ENCODE measurements around the gene UNC5B. TPM values are rescaled to one million over a fixed set of nuclear protein-coding genes. Genes with fewer than 3 reads are reported as not detected.

UNC5B gene
- total and polyA plus RNA-seq, 4 donors, result 2.9 to 13.0 (median 8.5) TPM

- ATAC-seq (ENCODE audit: low FRiP score) (no peak), DNase-seq (no peak)
- WGBS, 2 donors, result 91 to 92% methylated on average over 3 of the region's 3 CpGs
- Histone ChIP-seq H3K4me1 (ENCODE audit: control insufficient read depth in 1 of 2, insufficient read depth in 2 of 2, low read length in 2 of 2) (no peaks in the 10 kb centered on the region), H3K27me3 (ENCODE audit: control insufficient read depth in 1 of 2, insufficient read depth in 2 of 2, low read length in 1 of 2) (no peaks in the 10 kb centered on the region), H3K4me3 (ENCODE audit: low read length in 2 of 2) (no peak overlapping the region), H3K9me3 (ENCODE audit: control insufficient read depth, low read length) (no peaks in the 10 kb centered on the region), H3K27ac (ENCODE audit: low read depth in 1 of 2, low read length in 2 of 2) (no peak overlapping the region), H3K36me3 (ENCODE audit: control insufficient read depth in 1 of 2, insufficient read depth in 2 of 2, low read length in 1 of 2) (no peaks in the 10 kb centered on the region)
- intact Hi-C loops (cut with DNase I), result no loop called here
Observed at GRCh38 chr10:71250405-71250804, 38.0 kb downstream of the UNC5B start.

GRCh38 chr10:71250842-71251241, 38.5 kb downstream of the UNC5B start:
- WGBS, 2 donors, result 93 to 98% methylated on average over 1 of the region's 1 CpG
- DNase-seq (no peak), ATAC-seq (ENCODE audit: low FRiP score) (no peak)
- H3K27ac ChIP-seq (ENCODE audit: low read depth in 1 of 2, low read length in 2 of 2), result no peak overlapping the region
- H3K36me3 ChIP-seq (ENCODE audit: control insufficient read depth in 1 of 2, insufficient read depth in 2 of 2, low read length in 1 of 2), result no peaks in the 10 kb centered on the region
- H3K4me1 ChIP-seq (ENCODE audit: control insufficient read depth in 1 of 2, insufficient read depth in 2 of 2, low read length in 2 of 2), result no peaks in the 10 kb centered on the region
- H3K27me3 ChIP-seq (ENCODE audit: control insufficient read depth in 1 of 2, insufficient read depth in 2 of 2, low read length in 1 of 2), result no peaks in the 10 kb centered on the region
- H3K9me3 ChIP-seq (ENCODE audit: control insufficient read depth, low read length), result no peaks in the 10 kb centered on the region
- H3K4me3 ChIP-seq (ENCODE audit: low read length in 2 of 2), result no peak overlapping the region
- intact Hi-C loops (cut with DNase I), result no loop called here

GRCh38 chr10:71251319-71251718, 38.9 kb downstream of the UNC5B start:
- no peaks in the 10 kb centered on the region for H3K4me1 ChIP-seq (ENCODE audit: control insufficient read depth in 1 of 2, insufficient read depth in 2 of 2, low read length in 2 of 2)
- intact Hi-C loops (cut with DNase I), result no loop called here
- no peak overlapping the region for H3K27ac ChIP-seq (ENCODE audit: low read depth in 1 of 2, low read length in 2 of 2)
- no peaks in the 10 kb centered on the region for H3K36me3 ChIP-seq (ENCODE audit: control insufficient read depth in 1 of 2, insufficient read depth in 2 of 2, low read length in 1 of 2)
- WGBS, 2 donors, result 93 to 94% methylated on average over 6 of the region's 6 CpGs
- H3K9me3 ChIP-seq (ENCODE audit: control insufficient read depth, low read length), result no peaks in the 10 kb centered on the region
- no peak overlapping the region for H3K4me3 ChIP-seq (ENCODE audit: low read length in 2 of 2)
- DNase-seq (no peak), ATAC-seq (ENCODE audit: low FRiP score) (no peak)
- H3K27me3 ChIP-seq (ENCODE audit: control insufficient read depth in 1 of 2, insufficient read depth in 2 of 2, low read length in 1 of 2), result no peaks in the 10 kb centered on the region

GRCh38 chr10:71252220-71252619, 39.9 kb downstream of the UNC5B start:
- DNase-seq (no peak), ATAC-seq (ENCODE audit: low FRiP score) (no peak)
- H3K9me3 ChIP-seq (ENCODE audit: control insufficient read depth, low read length), result no peaks in the 10 kb centered on the region
- H3K27ac ChIP-seq (ENCODE audit: low read depth in 1 of 2, low read length in 2 of 2), result no peak overlapping the region
- no peaks in the 10 kb centered on the region for H3K27me3 ChIP-seq (ENCODE audit: control insufficient read depth in 1 of 2, insufficient read depth in 2 of 2, low read length in 1 of 2)
- intact Hi-C loops (cut with DNase I), result no loop called here
- H3K36me3 ChIP-seq (ENCODE audit: control insufficient read depth in 1 of 2, insufficient read depth in 2 of 2, low read length in 1 of 2), result no peaks in the 10 kb centered on the region
- no peaks in the 10 kb centered on the region for H3K4me1 ChIP-seq (ENCODE audit: control insufficient read depth in 1 of 2, insufficient read depth in 2 of 2, low read length in 2 of 2)
- no peak overlapping the region for H3K4me3 ChIP-seq (ENCODE audit: low read length in 2 of 2)
- WGBS, 2 donors, result 82 to 94% methylated on average over 6 of the region's 6 CpGs

GRCh38 chr10:71253981-71254818, 41.8 kb downstream of the UNC5B start:
- no peaks in the 10 kb centered on the region for H3K27me3 ChIP-seq (ENCODE audit: control insufficient read depth in 1 of 2, insufficient read depth in 2 of 2, low read length in 1 of 2)
- no peak overlapping the region for H3K27ac ChIP-seq (ENCODE audit: low read depth in 1 of 2, low read length in 2 of 2)
- H3K36me3 ChIP-seq (ENCODE audit: control insufficient read depth in 1 of 2, insufficient read depth in 2 of 2, low read length in 1 of 2), result no peaks in the 10 kb centered on the region
- no peak overlapping the region for H3K4me3 ChIP-seq (ENCODE audit: low read length in 2 of 2)
- intact Hi-C loops (cut with DNase I), result no loop called here
- WGBS, 2 donors, result 92 to 94% methylated on average over 17 of the region's 17 CpGs
- ATAC-seq (ENCODE audit: low FRiP score) (no peak), DNase-seq (no peak)
- no peaks in the 10 kb centered on the region for H3K9me3 ChIP-seq (ENCODE audit: control insufficient read depth, low read length)
- H3K4me1 ChIP-seq (ENCODE audit: control insufficient read depth in 1 of 2, insufficient read depth in 2 of 2, low read length in 2 of 2), result no peaks in the 10 kb centered on the region

GRCh38 chr10:71254834-71255549, 42.6 kb downstream of the UNC5B start:
- H3K9me3 ChIP-seq (ENCODE audit: control insufficient read depth, low read length), result no peaks in the 10 kb centered on the region
- ATAC-seq (ENCODE audit: low FRiP score) (no peak), DNase-seq (no peak)
- H3K4me1 ChIP-seq (ENCODE audit: control insufficient read depth in 1 of 2, insufficient read depth in 2 of 2, low read length in 2 of 2), result no peaks in the 10 kb centered on the region
- no peak overlapping the region for H3K4me3 ChIP-seq (ENCODE audit: low read length in 2 of 2)
- WGBS, 2 donors, result 85 to 87% methylated on average over 9 of the region's 9 CpGs
- H3K27me3 ChIP-seq (ENCODE audit: control insufficient read depth in 1 of 2, insufficient read depth in 2 of 2, low read length in 1 of 2), result no peaks in the 10 kb centered on the region
- no peaks in the 10 kb centered on the region for H3K36me3 ChIP-seq (ENCODE audit: control insufficient read depth in 1 of 2, insufficient read depth in 2 of 2, low read length in 1 of 2)
- intact Hi-C loops (cut with DNase I), result no loop called here
- H3K27ac ChIP-seq (ENCODE audit: low read depth in 1 of 2, low read length in 2 of 2), result no peak overlapping the region

GRCh38 chr10:71255550-71255807, 43.1 kb downstream of the UNC5B start:
- DNase-seq, result no peak
- no peaks in the 10 kb centered on the region for H3K4me1 ChIP-seq (ENCODE audit: control insufficient read depth in 1 of 2, insufficient read depth in 2 of 2, low read length in 2 of 2)
- H3K27me3 ChIP-seq (ENCODE audit: control insufficient read depth in 1 of 2, insufficient read depth in 2 of 2, low read length in 1 of 2), result no peaks in the 10 kb centered on the region
- H3K36me3 ChIP-seq (ENCODE audit: control insufficient read depth in 1 of 2, insufficient read depth in 2 of 2, low read length in 1 of 2), result no peaks in the 10 kb centered on the region
- no peaks in the 10 kb centered on the region for H3K9me3 ChIP-seq (ENCODE audit: control insufficient read depth, low read length)
- H3K4me3 ChIP-seq (ENCODE audit: low read length in 2 of 2), result no peak overlapping the region
- ATAC-seq (ENCODE audit: low FRiP score), result peak; percentile 2
- intact Hi-C loops (cut with DNase I), result no loop called here
- H3K27ac ChIP-seq (ENCODE audit: low read depth in 1 of 2, low read length in 2 of 2), result no peak overlapping the region
- 59 to 63% methylated on average over 4 of the region's 4 CpGs for WGBS, 2 donors

GRCh38 chr10:71255808-71256660, 43.7 kb downstream of the UNC5B start:
- H3K4me1 ChIP-seq (ENCODE audit: control insufficient read depth in 1 of 2, insufficient read depth in 2 of 2, low read length in 2 of 2), result no peaks in the 10 kb centered on the region
- H3K9me3 ChIP-seq (ENCODE audit: control insufficient read depth, low read length), result no peaks in the 10 kb centered on the region
- H3K27ac ChIP-seq (ENCODE audit: low read depth in 1 of 2, low read length in 2 of 2), result no peak overlapping the region
- ATAC-seq (ENCODE audit: low FRiP score) (peak; percentile 44), DNase-seq (peak; percentile 79 to 85)
- WGBS, 2 donors, result 49 to 50% methylated on average over 17 of the region's 17 CpGs
- H3K36me3 ChIP-seq (ENCODE audit: control insufficient read depth in 1 of 2, insufficient read depth in 2 of 2, low read length in 1 of 2), result no peaks in the 10 kb centered on the region
- intact Hi-C loops (cut with DNase I), result no loop called here
- H3K27me3 ChIP-seq (ENCODE audit: control insufficient read depth in 1 of 2, insufficient read depth in 2 of 2, low read length in 1 of 2), result no peaks in the 10 kb centered on the region
- no peak overlapping the region for H3K4me3 ChIP-seq (ENCODE audit: low read length in 2 of 2)
